Muscle of back (tissue), 11 donors: ENCODE results near the gene NEK8. TPM values are rescaled to one million over a fixed set of nuclear protein-coding genes. Genes with fewer than 3 reads are reported as not detected.
"Not testable (repeated sequence)": the region's sequence is repeated elsewhere in the genome, so short reads cannot be mapped to it uniquely, and the experiment has no call there.

Experiments used
- DNase-seq, 3 donors: peaks; one replicate each; pipeline versions ENCODE4 v3.0.0 to v3.0.0-alpha.2; 2013
- polyA plus RNA-seq, 10 donors: library from polyadenylated mRNA; unstranded; fragments of 120-200 nt; gene quantifications; one replicate each; pipeline ENCODE4 v1.2.1, GENCODE V29; 2013; ENCODE audit not compliant: insufficient read length in 10 of 10

Gene NEK8
- polyA plus RNA-seq, 10 donors = 1.3 to 4.2 (median 2.7) TPM

GRCh38 chr17:28760601-28761562 lies 32.3 kb downstream of the NEK8 start:
- no peak for DNase-seq

- no peak for DNase-seq
Measured at GRCh38 chr17:28763137-28763799, 34.7 kb downstream of the NEK8 start.

GRCh38 chr17:28763804-28764266 lies 35.2 kb downstream of the NEK8 start:
- peak; percentile 70 to 80 (median 75) for DNase-seq

DNA sequence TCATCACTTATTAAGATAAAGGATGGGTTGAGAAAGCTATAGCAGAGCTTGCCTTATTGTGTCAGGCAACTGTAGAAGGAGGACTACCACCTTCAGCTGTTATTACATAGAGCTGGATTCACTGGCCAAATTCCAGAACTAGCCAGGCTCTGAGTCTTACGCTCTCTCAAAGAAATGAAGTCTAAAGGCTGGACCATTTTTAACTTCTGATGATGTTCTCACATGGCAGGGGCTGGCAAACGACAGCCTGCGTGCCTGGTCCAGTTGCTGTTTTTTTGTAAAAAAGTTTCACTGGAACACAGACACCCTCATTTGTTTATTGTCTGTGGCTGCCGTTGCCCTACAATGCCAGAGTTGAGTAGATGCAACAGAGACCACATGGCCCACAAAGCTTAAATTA lies 36.5 kb downstream of the NEK8 start:
- no peak for DNase-seq

- no peak for DNase-seq
Measured at GRCh38 chr17:28773736-28774135, 45.1 kb downstream of the NEK8 start.

DNA sequence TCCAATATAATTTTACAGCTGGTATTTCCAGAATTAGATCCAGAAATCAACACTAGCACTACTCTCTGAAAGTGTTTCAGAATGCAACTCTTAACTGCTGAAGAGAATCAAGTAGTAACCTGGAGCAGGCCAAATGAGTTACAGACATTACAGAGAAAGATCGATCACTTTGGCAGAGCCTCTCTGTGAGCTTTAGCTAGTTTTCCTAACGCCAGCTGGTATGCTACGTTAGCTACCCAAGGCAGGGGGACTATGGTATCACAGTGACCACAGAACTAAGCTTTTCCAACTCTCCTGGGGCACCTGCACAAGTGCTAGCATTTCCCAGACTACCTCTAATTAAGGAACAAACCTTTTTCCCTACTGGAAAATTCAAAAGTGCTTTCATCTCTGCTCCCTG lies 45.6 kb downstream of the NEK8 start:
- no peak for DNase-seq

- DNase-seq = no peak
Measured at GRCh38 chr17:28777178-28777577, 48.6 kb downstream of the NEK8 start.

DNA sequence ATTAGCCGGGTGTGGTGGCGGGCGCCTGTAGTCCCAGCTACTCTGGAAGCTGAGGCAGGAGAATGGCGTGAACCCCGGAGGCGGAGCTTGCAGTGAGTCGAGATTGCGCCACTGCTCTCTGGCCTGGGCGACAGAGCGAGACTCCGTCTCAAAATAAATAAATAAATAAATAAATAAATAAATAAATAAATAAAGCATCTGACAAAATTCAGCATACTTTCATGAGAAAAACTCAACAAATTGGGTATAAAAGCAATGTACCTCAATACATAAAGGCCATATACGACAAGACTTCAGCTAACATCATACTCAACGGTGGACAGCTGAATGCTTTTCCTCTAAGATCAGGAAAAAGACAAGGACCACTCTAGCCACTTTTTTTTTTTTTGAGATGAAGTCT lies 51.0 kb downstream of the NEK8 start:
- not testable (repeated sequence) for DNase-seq

DNA sequence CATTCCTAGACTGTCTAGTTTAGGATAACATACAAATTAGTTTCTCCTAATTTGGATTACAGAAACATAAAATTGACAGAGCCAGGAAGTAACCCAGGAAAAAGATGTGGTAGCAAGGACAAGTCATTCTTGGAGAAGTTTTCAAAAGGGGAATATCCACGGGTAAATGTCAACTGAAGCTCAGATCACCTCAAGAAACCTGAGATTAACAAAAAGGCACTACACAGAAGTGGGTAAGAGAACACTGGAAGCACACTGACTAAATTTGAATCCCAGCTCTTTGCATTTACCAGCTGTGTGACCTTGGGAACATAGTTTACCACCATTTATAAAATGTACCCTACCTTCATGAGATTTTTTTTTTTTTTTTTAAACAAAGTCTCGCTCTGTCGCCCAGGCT lies 54.6 kb downstream of the NEK8 start:
- DNase-seq = no peak

DNA sequence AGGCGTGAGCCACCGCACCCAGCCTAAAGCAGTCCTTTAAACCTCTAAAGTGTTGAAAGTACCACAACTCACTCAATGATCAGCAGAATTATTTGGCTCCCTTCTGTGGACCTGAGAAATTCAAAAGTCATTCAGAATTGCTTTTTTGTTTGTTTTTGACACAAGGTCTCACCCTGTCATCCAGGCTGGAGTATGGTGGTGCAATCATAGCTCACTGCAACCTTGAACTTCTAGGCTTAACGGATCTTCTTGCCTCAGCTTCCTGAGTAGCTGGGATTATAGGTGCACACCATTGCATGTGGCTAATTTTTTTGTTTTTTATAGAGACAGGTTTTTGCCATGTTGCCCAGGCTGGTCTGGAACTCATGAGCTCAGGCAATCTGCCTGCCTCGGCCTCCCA lies 59.5 kb downstream of the NEK8 start:
- no peak for DNase-seq

Other genes starting within 250 kb of the NEK8 start
- gene FOXN1, start 222.4 kb upstream of the NEK8 start, polyA plus RNA-seq = 1 to 10 TPM in 2 of 10 donors, not detected in 8; 2.5 to 3.0 TPM
- 10 to 100 TPM; 10.8 to 19.5 (median 13.1) TPM for gene UNC119, start 176.2 kb upstream of the NEK8 start, polyA plus RNA-seq
- 10 to 100 TPM; 39.9 to 52.0 (median 44.3) TPM for gene PIGS, start 157.3 kb upstream of the NEK8 start, polyA plus RNA-seq
- 1 to 10 TPM in 9 of 10 donors, under 1 TPM in 1; 0.92 to 5.1 (median 1.9) TPM for gene ALDOC, start 151.9 kb upstream of the NEK8 start, polyA plus RNA-seq
- gene SPAG5, start 129.8 kb upstream of the NEK8 start, polyA plus RNA-seq = 10 to 100 TPM; 17.8 to 34.4 (median 23.2) TPM
- gene RSKR, start 114.6 kb upstream of the NEK8 start, polyA plus RNA-seq = 10 to 100 TPM in 6 of 10 donors, 1 to 10 TPM in 4; 7.0 to 25.1 (median 12.3) TPM
- 10 to 100 TPM; 46.8 to 61.9 (median 56.0) TPM for gene BLTP2, start 83.6 kb upstream of the NEK8 start, polyA plus RNA-seq
- 10 to 100 TPM; 31.3 to 48.9 (median 39.7) TPM for gene SDF2, start 66.9 kb upstream of the NEK8 start, polyA plus RNA-seq
- 10 to 100 TPM; 36.8 to 47.7 (median 41.7) TPM for gene SUPT6H, start 66.6 kb upstream of the NEK8 start, polyA plus RNA-seq
- gene PROCA1, start 16.9 kb upstream of the NEK8 start, polyA plus RNA-seq = 1 to 10 TPM; 1.7 to 5.3 (median 2.6) TPM
- 100 to 1,000 TPM in 1 of 10 donors, 10 to 100 TPM in 9; 53.1 to 117 (median 77.2) TPM for gene RAB34, start 10.9 kb upstream of the NEK8 start, polyA plus RNA-seq
- 1,000 to 10,000 TPM; 1,123 to 1,773 (median 1,454) TPM for gene RPL23A, start 8.8 kb upstream of the NEK8 start, polyA plus RNA-seq
- 1 to 10 TPM; 2.3 to 6.0 (median 4.1) TPM for gene TLCD1, start 2.6 kb upstream of the NEK8 start, polyA plus RNA-seq
- 10 to 100 TPM; 40.0 to 73.0 (median 52.8) TPM for gene TRAF4, start 15.2 kb downstream of the NEK8 start, polyA plus RNA-seq
- 10 to 100 TPM; 11.2 to 14.1 (median 13.2) TPM for gene FAM222B, start 114.0 kb downstream of the NEK8 start, polyA plus RNA-seq
- gene ERAL1, start 126.2 kb downstream of the NEK8 start, polyA plus RNA-seq = 10 to 100 TPM; 35.1 to 54.6 (median 43.1) TPM
- 10 to 100 TPM; 55.3 to 75.0 (median 66.1) TPM for gene FLOT2, start 168.9 kb downstream of the NEK8 start, polyA plus RNA-seq
- 1 to 10 TPM; 2.4 to 5.3 (median 3.3) TPM for gene DHRS13, start 174.3 kb downstream of the NEK8 start, polyA plus RNA-seq
- 10 to 100 TPM; 22.0 to 37.9 (median 29.9) TPM for gene PHF12, start 222.7 kb downstream of the NEK8 start, polyA plus RNA-seq